BJ (cell line): ENCODE measurements around the gene ERF. TPM values are rescaled to one million over a fixed set of nuclear protein-coding genes. Genes with fewer than 3 reads are reported as not detected.

Experiments used
- CTCF ChIA-PET: fragments of 350-600 bp; formaldehyde crosslinking; extraction: SDS; loops from one replicate; lab custom pipeline; 2021; ENCODE audit warnings: antibody characterized with exemption, inconsistent platforms; lab: Yijun Ruan, JAX
- POLR2A ChIA-PET: fragments of 300-600 bp; sonication (Branson Sonifier 250); formaldehyde crosslinking; extraction: SDS; loops from one replicate; lab custom pipeline; 2021; ENCODE audit warnings: antibody characterized with exemption; lab: Charles Lee
- DNase-seq: peaks from one replicate; pipeline ENCODE4 v3.0.0-alpha.2; 2011; ENCODE audit warnings: low read depth
- H3K27me3 ChIP-seq: 2 replicates; pipeline ENCODE4 v1.6.0; 2011; ENCODE audit warnings: low read length; ENCODE audit not compliant: control insufficient read depth, insufficient read depth
- H3K36me3 ChIP-seq: 2 replicates; pipeline ENCODE4 v1.5.1; 2011; ENCODE audit warnings: low read length; ENCODE audit not compliant: control insufficient read depth, insufficient read depth
- H3K4me3 ChIP-seq: 2 replicates; pipeline ENCODE4 v1.5.1; 2011; ENCODE audit warnings: low read depth, mild to moderate bottlenecking, control low read depth, low read length
- CTCF ChIP-seq: IDR thresholded peaks from 2 replicates; pipeline ENCODE4 v1.5.1; 2011; ENCODE audit warnings: low read depth, mild to moderate bottlenecking, control low read depth, inconsistent platforms, low read length, moderate library complexity; ENCODE audit not compliant: insufficient read depth
- polyA plus RNA-seq: library from polyadenylated mRNA; depleted of rRNA; stranded (reverse); fragments of >200 nt; gene quantifications from 2 replicates; pipeline ENCODE4 v1.2.3, GENCODE V29; 2011

The ERF gene
- polyA plus RNA-seq, 1 experiment = 51.4 TPM

GRCh38 chr19:42202290-42202880 lies 52.5 kb downstream of the ERF start:
- CTCF ChIA-PET = interaction anchor here (0.8 to 1.3 kb wide), 3 partner anchors 9 to 94 kb away, joined by 3 to 4 read pairs (median 3); partner anchors contain the start of gene POU2F2
- POLR2A ChIA-PET = no interaction called here
- Histone ChIP-seq H3K4me3 (no peak overlapping the region), H3K27me3 (no peaks in the 10 kb centered on the region), H3K36me3 (peaks cover 22% of the 10 kb centered on the region)
- no peak for DNase-seq
- TF ChIP-seq CTCF = no peak

- peaks cover 20% of the 10 kb centered on the region for H3K36me3 ChIP-seq
- H3K27me3 ChIP-seq = no peaks in the 10 kb centered on the region
- TF ChIP-seq CTCF = no peak
- H3K4me3 ChIP-seq = no peak overlapping the region
- POLR2A ChIA-PET = no interaction called here
- DNase-seq = no peak
- CTCF ChIA-PET = interaction anchor here (1.3 kb wide), 1 partner anchor 10 kb away, joined by 3 read pairs; no protein-coding TSS in a partner anchor
Observed at GRCh38 chr19:42201489-42202289, 53.2 kb downstream of the ERF start.

DNA sequence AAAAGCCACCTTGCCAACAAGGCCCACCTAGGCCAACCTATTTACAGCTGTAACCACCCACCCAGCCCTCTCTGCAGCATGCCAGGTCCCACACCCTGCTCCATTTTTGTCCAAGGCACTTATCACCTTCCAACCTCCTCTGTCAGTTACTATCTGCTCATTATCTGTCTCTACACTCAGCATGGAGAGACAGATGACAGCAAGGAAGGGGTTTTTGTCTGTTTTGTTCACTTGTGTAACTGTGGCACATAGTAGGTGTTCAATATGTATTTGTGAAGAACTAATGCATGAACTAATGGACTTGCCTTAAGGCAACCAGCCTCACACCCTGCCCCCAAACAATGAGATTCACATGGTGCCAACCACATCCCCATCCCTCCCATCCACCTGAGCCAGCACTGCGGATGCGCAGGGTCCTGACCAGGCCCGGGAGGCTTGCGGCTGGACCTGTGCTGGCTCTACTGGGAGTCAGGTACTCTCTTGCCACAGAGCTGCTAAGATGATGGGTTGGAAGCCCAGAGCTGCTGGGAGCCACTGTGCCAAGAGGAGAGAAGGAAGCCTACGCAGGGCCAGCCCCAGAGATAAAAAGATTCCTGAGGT lies 54.7 kb downstream of the ERF start:
- CTCF ChIA-PET = no interaction called here

DNA sequence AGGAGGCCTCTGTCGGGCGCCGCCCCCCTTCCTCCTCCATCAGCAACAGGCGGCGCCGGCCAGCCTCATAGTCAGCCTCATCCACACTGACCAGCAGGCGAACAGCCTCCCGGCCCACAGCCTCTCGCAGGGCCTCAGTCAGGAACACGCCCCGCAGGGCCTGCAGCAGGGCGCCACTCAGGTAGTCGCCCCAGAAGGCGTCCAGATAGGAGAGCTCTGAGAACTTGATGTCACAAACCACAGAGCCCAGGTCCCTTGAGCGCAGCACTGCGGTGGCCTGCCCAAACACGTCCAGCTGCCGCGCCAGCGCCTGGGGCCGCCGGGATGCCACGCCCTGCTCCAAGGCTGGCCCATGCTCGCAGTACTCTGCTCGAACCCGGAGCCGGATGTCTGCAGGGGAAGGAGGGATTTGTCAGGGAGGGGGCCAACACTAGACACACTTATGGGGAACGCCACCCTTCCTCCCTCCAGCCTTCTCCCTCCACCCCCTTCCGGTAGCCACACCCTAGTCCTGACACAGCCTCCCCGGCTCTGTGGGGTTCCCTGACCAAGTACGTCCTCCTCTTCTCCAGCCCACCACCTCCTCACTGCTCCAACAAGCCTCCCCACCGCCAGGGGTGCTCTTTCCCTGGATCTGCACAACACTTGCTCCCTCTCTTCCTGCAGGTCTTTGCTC lies 55.4 kb downstream of the ERF start:
- Histone ChIP-seq H3K36me3 (peaks cover 19% of the 10 kb centered on the region), H3K27me3 (no peaks in the 10 kb centered on the region), H3K4me3 (no peak overlapping the region)
- no peak for DNase-seq
- TF ChIP-seq CTCF = no peak
- ChIA-PET POLR2A (no interaction called here), CTCF (interaction anchor here (1.3 kb wide), 1 partner anchor 88 kb away, joined by 3 read pairs; no protein-coding TSS in a partner anchor)

More for the DNA sequence above, 54.7 kb downstream of the ERF start:
- no peak for TF ChIP-seq CTCF
- Histone ChIP-seq H3K36me3 (peaks cover 20% of the 10 kb centered on the region), H3K27me3 (no peaks in the 10 kb centered on the region), H3K4me3 (no peak overlapping the region)
- no peak for DNase-seq
- POLR2A ChIA-PET = no interaction called here
